Muscle layer of colon (tissue), 2 donors: ENCODE measurements around the gene RUSF1.

ENCODE experiments used
- H3K27ac ChIP-seq: one replicate; pipeline ENCODE4 v1.7.0; 2013; ENCODE audit warnings: low read depth, mild to moderate bottlenecking, low read length, moderate library complexity
- H3K27me3 ChIP-seq, 2 donors: one replicate each; pipeline ENCODE4 v1.7.0; 2013; ENCODE audit warnings: low read length in 2 of 2, mild to moderate bottlenecking in 2 of 2; ENCODE audit not compliant: insufficient read depth in 2 of 2, control insufficient read depth in 1 of 2
- H3K36me3 ChIP-seq: one replicate; pipeline ENCODE4 v1.7.0; 2013; ENCODE audit warnings: mild to moderate bottlenecking, low read length; ENCODE audit not compliant: insufficient read depth
- H3K4me1 ChIP-seq: one replicate; pipeline ENCODE4 v1.7.0; 2013; ENCODE audit warnings: mild to moderate bottlenecking, low read length; ENCODE audit not compliant: insufficient read depth
- H3K4me3 ChIP-seq, 2 donors: one replicate each; pipeline ENCODE4 v1.7.0; 2013; ENCODE audit warnings: low read length in 2 of 2, low read depth in 1 of 2, mild to moderate bottlenecking in 1 of 2, moderate library complexity in 1 of 2
- H3K9ac ChIP-seq: one replicate; pipeline ENCODE4 v1.7.0; 2013; ENCODE audit warnings: low read length
- H3K9me3 ChIP-seq: one replicate; pipeline ENCODE4 v1.7.0; 2013; ENCODE audit warnings: mild to moderate bottlenecking, low read length
- donor health status: abdominal sarcoma.
- donor health status: Adenocarcinoma of cecum.

Gene RUSF1

DNA sequence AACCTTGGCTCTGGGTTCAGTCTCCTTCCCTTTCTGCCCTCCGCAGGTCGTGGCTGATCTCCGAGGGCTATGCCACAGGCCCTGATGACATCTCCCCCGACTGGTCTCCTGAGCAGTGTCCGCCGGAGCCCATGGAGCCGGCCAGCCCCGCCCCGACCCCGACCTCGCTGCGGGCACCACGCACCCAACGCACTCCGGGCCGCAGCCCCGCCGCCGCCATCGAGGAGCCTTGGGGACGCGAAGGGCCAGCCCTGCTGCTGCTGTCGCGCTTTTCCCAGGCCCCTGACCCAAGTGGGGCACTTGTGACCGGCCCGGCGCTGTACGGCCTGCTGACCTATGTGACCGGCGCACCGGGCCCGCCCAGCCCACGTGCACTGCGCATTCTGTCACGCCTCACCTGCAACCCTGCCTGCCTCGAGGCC, 43.8 kb downstream of the RUSF1 start:
- H3K27ac ChIP-seq, result no peak overlapping the region
- no peaks in the 10 kb centered on the region for H3K27me3 ChIP-seq
- H3K9ac ChIP-seq, result no peak overlapping the region

DNA sequence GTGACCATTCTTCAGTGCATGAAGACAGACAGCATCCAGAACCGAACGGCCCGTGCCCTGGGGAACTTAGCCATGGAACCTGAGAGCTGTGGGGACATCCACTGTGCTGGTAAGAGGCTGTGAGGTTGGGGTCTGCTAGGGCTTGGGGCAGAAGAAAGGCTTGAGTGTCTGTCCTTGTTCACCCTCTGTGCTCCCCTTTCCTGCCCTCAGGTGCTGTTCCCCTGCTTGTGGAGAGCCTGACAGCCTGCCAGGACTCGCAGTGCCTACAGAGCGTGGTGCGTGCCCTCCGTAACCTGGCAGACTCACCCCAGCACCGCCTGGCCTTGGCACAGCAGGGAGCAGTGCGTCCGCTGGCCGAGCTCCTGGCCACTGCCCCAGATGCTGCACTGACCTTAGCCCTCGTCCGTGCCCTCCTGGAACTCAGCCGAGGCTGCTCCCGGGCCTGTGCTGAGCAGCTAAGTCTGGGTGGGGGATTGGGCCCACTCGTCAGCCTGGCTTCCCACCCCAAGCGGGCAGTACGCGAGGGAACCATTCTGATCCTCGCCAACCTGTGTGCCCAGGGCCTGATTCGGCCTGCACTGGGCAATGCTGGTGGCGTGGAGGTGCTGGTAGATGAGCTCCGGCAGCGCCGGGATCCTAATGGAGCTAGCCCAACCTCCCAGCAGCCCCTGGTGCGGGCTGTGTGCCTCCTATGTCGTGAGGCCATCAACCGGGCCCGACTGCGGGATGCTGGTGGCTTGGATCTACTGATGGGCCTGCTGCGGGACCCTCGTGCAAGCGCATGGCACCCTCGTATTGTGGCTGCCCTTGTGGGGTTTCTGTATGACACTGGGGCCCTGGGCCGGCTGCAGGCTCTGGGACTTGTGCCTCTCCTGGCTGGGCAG, 46.0 kb downstream of the RUSF1 start:
- H3K9ac ChIP-seq, result no peak overlapping the region
- H3K36me3 ChIP-seq, result peaks cover 11% of the 10 kb centered on the region
- no peaks in the 10 kb centered on the region for H3K9me3 ChIP-seq
- H3K27me3 ChIP-seq, result no peaks in the 10 kb centered on the region
- H3K27ac ChIP-seq, result no peak overlapping the region
- peaks cover 19% of the 10 kb centered on the region for H3K4me1 ChIP-seq
- H3K4me3 ChIP-seq, result no peak overlapping the region

More for the DNA sequence above, 43.8 kb downstream of the RUSF1 start:
- Histone ChIP-seq H3K36me3 (peaks cover 11% of the 10 kb centered on the region), H3K9me3 (no peaks in the 10 kb centered on the region), H3K4me3 (no peak overlapping the region), H3K4me1 (peaks cover 9% of the 10 kb centered on the region)

DNA sequence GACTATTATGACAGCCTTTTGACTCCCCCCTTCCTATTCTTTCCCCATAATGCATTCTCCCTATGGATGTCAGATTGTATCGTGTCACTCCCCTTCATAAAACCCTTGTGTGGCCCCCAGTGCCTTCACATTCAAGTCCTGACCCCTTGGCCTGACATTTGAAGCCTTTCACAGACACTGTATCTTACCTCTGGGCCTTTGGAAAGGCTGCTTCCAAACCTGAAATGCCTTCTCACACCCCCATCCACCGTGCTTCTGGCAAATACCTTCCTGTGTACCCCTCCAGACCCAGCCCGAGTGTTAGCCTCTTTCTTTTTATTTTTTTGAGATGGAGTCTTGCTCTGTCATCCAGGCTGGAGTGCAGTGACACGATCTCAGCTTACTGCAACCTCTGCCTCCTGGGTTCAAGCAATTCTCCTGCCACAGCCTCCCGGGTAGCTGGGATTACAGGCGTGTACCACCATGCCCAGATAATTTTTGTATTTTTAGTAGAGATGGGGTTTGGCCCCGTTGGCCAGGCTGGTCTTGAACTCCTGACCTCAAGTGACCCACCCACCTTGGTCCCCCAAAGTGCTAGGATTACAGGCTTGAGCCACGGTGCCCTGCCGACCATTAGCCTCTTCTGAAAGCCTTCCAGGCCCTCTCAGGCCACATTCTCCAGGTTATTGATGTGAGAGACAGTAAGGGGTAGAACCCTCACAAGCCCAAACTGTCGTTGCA, 46.8 kb downstream of the RUSF1 start:
- Histone ChIP-seq H3K9ac (no peak overlapping the region), H3K9me3 (no peaks in the 10 kb centered on the region), H3K4me3 (no peak overlapping the region), H3K27ac (no peak overlapping the region), H3K4me1 (peaks cover 27% of the 10 kb centered on the region), H3K36me3 (peaks cover 11% of the 10 kb centered on the region), H3K27me3 (no peaks in the 10 kb centered on the region)

DNA sequence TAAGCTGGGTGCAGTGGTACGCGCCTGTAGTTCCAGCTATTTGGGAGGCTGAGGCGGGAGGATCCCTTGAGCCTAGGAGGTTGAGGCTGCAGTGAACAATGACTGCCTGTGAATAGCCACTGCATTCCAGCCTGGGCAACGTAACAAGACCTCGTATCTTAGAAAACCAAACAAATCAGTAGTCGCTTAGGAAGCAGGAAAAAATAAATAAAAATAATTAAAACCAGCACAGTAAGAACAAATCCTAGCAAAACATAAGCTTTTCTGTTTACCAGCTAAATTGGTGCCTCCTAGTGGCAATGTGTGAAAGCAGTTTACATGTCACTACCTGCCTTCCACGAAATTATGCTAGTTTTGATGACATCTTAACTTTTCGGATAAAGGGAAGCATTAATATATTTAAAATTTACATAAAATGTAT, 47.6 kb downstream of the RUSF1 start:
- Histone ChIP-seq H3K9ac (peak overlapping the region; percentile 36), H3K4me3 (peak overlapping the region in 1 of 2 donors; percentile 52), H3K36me3 (peaks cover 11% of the 10 kb centered on the region), H3K4me1 (peaks cover 33% of the 10 kb centered on the region), H3K9me3 (no peaks in the 10 kb centered on the region), H3K27ac (peak overlapping the region; percentile 69), H3K27me3 (no peaks in the 10 kb centered on the region)

DNA sequence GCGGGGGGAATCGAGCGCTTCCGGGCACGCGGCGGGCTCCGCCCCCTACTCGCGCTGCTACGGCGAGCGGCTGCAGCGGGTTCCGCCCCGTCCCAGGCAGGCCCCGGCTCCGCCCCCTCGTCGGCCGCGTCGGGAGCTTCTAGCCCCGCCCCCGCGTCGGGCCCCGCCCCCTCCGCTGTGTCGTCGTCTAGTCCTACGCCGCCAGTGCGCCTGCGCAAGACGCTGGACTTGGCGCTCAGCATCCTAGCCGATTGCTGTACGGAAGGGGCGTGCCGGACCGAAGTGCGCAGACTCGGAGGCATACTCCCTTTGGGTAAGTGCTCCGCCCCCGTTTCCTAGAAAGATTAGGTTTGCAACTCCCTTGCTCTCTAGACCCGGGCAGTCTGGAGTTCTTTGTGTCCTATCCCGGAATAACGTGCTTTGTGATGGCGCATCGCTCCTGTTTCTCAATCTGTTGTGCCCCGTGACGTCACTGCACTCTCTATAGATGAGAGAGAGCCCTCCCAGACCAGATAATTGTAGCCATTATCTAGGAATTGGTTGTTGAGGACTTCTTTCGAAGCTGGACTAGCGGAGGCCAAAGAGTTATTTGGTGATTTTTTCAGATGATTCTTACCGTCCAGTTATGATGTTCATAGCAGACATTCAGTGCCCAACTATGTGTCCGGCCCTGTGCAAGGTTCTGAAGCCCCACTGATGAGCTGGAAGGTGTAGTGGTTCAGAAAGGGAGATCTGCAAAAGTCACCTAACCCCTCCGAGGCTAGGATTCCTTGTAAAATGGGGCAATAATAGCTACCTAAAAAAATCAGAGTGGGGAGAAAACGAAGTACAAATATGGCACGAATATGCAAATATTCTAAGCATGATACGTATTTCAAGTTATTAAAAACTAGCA, 48.3 kb downstream of the RUSF1 start:
- peaks cover 39% of the 10 kb centered on the region for H3K4me1 ChIP-seq
- no peaks in the 10 kb centered on the region for H3K27me3 ChIP-seq
- no peaks in the 10 kb centered on the region for H3K9me3 ChIP-seq
- H3K27ac ChIP-seq, result peak overlapping the region; percentile 96
- peak overlapping the region; percentile 69 to 78 for H3K4me3 ChIP-seq
- H3K36me3 ChIP-seq, result peaks cover 11% of the 10 kb centered on the region
- H3K9ac ChIP-seq, result peak overlapping the region; percentile 36

DNA sequence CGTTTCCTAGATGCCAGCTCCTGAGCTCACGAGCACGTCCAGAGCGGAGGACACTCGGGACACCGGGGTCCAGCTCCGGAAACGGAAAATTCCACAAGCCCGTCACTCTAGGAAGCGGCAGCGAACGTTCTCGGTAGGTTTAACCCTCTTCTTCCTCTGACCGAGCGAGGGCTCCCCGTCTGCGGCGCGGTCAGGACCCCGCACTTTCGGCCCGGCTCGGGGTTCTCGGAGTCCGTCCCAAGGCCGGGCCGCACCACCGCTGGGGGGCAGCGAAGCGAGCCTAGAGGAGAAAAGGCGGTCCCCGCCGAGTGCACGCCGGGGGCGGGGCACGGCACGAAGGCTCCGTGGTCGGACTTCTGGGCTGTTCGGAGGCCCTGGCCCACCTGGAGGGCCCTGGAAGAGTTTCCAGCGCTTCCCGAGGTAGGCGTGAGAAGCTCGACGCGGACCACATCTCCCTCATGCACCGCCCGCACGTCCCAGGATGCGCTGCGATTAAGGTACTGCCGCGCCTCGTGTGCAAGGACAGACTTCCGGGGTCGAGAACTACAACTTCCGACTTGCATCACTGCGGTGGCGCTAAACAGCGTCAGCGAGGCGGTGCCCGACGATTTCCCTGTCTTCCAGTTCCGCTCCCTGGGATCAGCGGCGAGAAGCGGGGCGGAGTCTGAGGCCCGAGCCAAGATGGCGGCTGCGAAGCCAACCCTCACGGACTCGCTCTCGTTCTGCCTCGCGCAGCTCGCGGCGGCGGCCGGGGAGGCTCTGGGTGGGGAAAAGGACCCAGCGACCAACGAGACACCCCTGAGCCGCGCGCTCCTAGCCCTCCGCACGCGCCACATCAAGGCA, 49.1 kb downstream of the RUSF1 start, which contains the start of gene ARMC5:
ARMC5 (plus strand) TSS at position 658 of the 843 bp plus-strand sequence; CDS start at position 682, 24 bp downstream.
- Histone ChIP-seq H3K27me3 (no peaks in the 10 kb centered on the region), H3K4me1 (peaks cover 39% of the 10 kb centered on the region)

DNA sequence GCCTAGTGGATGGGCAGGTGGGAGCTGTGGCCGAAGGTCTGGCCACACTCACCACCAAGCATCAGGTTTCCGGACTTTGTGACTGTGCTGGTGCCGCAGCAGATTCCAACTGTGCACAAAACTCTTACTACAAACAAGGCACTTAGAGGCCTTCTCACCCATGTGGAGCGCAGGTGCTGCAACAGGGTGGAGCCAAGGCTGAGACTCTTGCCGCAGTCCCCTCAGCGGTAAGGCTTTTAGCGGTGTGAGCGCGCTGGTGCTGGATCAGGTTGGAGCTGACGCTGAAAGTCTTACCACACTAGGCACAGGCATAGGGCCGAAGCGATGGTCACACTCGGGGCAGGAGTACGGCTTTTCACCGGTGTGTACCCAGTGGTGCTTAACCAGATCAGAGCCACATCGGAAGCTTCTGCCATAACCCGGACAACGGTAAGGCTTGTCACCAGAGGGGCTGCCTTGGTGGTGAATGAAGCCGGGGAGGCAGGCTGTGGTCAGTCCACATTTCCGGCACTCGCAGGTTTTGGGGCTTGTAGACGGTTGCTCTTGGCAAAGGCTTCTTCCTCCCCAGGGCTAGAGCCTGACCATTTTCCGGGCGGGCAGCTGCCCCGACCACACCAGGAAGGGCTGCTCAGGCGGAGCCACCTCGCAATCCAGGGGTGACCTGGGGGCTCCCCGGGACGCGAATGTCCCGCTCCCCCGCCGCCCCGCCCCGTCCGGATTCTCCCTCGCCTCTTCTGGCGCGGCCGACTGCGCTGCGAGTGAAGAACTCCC, 49.9 kb downstream of the RUSF1 start:
- Histone ChIP-seq H3K4me1 (peaks cover 45% of the 10 kb centered on the region), H3K27ac (peak overlapping the region; percentile 96)

More for the DNA sequence above, 49.1 kb downstream of the RUSF1 start, which contains the start of gene ARMC5:
- Histone ChIP-seq H3K36me3 (peaks cover 11% of the 10 kb centered on the region), H3K27ac (peak within 1 kb of the TSS; percentile 96), H3K4me3 (peak within 1 kb of the TSS; percentile 69 to 78), H3K9me3 (no peaks in the 10 kb centered on the region), H3K9ac (peak within 1 kb of the TSS; percentile 79)

DNA sequence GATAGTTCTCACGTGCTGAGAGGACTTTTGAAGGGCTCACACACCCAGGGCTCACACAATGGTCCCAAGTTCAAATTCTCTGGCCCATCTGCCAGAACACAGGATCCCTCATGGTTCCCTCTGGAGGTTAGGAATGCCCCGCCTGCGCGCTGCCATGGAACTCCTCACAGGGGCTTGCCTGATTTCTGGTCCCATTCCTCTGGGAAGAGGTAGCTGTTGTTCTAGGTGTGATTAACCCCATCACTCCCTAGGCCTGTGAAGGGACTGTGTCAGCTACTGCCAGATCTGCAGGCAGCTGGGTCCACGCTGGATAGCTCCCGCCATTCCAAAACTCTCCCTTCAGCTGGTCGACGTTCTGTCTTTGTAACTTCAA, 51.2 kb downstream of the RUSF1 start:
- Histone ChIP-seq H3K4me1 (peaks cover 54% of the 10 kb centered on the region), H3K36me3 (peaks cover 3% of the 10 kb centered on the region), H3K9me3 (no peaks in the 10 kb centered on the region), H3K9ac (no peak overlapping the region), H3K27ac (no peak overlapping the region), H3K4me3 (no peak overlapping the region), H3K27me3 (no peaks in the 10 kb centered on the region)

More for the DNA sequence above, 49.9 kb downstream of the RUSF1 start:
- no peaks in the 10 kb centered on the region for H3K27me3 ChIP-seq
- peak overlapping the region; percentile 69 to 78 for H3K4me3 ChIP-seq
- H3K9ac ChIP-seq, result peak overlapping the region; percentile 79
- peaks cover 11% of the 10 kb centered on the region for H3K36me3 ChIP-seq
- H3K9me3 ChIP-seq, result no peaks in the 10 kb centered on the region

DNA sequence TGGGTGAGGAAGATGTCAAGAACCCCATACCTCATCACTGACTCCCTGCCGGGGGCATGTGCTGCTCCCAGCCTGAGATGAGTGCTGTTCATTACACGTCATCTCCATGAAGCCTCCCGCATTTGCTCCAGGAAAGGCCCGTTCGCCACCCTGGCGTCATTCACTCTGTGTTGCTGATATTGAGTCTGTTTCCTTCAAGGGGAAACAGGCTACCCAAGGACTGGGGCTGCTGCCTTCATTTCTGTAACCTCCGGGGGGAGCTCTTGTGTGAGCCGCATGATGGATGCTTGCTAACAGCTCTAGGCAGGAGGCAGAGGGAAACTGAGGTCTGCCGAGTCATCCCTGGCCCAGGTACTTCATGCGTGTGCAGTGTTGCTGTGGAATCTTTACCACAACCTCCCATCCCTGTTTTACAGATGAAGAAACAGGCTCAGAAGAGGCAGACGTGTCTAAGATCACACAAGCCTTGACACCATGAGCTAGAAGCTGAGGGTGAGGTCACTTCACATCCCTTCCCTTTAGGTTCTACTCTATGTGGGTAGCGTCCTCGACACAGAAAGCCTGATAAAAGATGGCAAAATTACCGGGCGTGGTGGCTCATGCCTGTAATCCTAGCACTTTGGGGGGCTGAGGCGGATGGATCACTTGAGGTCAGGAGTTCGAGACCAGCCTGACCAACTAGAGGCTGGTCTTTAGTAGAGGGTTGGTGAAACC, 52.4 kb downstream of the RUSF1 start:
- Histone ChIP-seq H3K36me3 (no peaks in the 10 kb centered on the region), H3K4me3 (no peak overlapping the region), H3K27me3 (no peaks in the 10 kb centered on the region), H3K9me3 (no peaks in the 10 kb centered on the region), H3K9ac (no peak overlapping the region), H3K4me1 (peaks cover 62% of the 10 kb centered on the region), H3K27ac (no peak overlapping the region)
